Fibroblast of the aortic adventitia (primary cell): ENCODE measurements around the gene NUDT21. TPM values are rescaled to one million over a fixed set of nuclear protein-coding genes. Genes with fewer than 3 reads are reported as not detected.
"Not testable (repeated sequence)": the region's sequence is repeated elsewhere in the genome, so short reads cannot be mapped to it uniquely, and the experiment has no call there.

ENCODE experiments used
- DNase-seq: peaks from one replicate; pipeline ENCODE4 v3.0.0-alpha.2; 2010; ENCODE audit warnings: low read depth
- H3K4me3 ChIP-seq: 2 replicates; pipeline ENCODE4 v1.5.1; 2011; ENCODE audit warnings: low read depth, mild to moderate bottlenecking, control low read depth, low read length, moderate library complexity
- total RNA-seq: library from RNA; depleted of rRNA; stranded (reverse); fragments of >200 nt; gene quantifications from 2 replicates; pipeline ENCODE4 v1.2.3, GENCODE V29; 2012; ENCODE audit warnings: low replicate concordance
- TF ChIP-seq, protein P1 (sequence below): IDR thresholded peaks from 2 replicates; pipeline ENCODE4 v1.5.1; 2011; ENCODE audit warnings: mild to moderate bottlenecking, low read length, control low read depth, inconsistent platforms; ENCODE audit not compliant: insufficient read depth

NUDT21 gene
- 51.6 and 116 TPM in 2 replicates for total RNA-seq

DNA sequence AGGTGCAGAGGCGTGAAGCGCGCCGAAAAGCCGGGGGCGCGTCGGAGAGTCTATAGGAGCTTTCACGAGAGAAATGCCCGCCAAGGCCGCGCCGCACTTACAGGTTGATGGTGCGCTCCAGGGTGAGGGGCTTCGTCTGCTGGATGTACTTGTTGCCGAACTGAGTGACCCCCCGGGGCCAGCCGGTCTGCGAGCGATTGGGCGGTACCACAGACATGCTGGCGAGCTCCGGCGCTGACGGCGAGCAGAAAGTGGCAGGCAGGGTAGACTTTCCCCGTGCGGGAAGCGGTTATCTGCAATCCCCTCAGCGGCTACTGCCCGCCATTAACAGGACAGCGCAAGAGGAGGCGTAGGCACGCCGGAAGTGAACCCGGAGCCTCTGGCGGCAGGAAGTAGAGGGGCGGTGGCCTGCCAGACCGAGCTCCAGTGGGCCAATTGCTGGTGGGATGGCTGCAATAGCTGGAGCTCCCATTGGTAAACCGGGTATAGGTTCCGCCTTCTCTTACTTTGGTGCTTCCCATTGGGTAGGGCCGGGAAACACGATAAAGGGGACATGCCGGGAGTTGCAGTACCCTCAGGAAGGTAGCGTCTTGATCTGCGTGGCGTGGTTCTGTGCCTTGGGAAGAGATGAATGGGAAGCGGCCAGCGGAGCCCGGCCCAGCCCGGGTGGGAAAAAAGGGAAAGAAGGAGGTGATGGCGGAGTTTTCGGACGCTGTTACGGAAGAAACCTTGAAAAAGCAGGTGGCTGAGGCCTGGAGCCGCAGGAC lies at the start of gene NUDT21, which contains the start of gene OGFOD1:
Gene NUDT21 (minus strand): TSS at position 347 of the 767 bp plus-strand sequence. CDS start 130 bp downstream, at position 217.
Gene OGFOD1 (plus strand): TSS at position 569 of the 767 bp plus-strand sequence. CDS start 59 bp downstream, at position 628.
- peak; percentile 98 for DNase-seq
- H3K4me3 ChIP-seq: peak within 1 kb of the TSS; percentile 94
- TF ChIP-seq, protein P1, sequence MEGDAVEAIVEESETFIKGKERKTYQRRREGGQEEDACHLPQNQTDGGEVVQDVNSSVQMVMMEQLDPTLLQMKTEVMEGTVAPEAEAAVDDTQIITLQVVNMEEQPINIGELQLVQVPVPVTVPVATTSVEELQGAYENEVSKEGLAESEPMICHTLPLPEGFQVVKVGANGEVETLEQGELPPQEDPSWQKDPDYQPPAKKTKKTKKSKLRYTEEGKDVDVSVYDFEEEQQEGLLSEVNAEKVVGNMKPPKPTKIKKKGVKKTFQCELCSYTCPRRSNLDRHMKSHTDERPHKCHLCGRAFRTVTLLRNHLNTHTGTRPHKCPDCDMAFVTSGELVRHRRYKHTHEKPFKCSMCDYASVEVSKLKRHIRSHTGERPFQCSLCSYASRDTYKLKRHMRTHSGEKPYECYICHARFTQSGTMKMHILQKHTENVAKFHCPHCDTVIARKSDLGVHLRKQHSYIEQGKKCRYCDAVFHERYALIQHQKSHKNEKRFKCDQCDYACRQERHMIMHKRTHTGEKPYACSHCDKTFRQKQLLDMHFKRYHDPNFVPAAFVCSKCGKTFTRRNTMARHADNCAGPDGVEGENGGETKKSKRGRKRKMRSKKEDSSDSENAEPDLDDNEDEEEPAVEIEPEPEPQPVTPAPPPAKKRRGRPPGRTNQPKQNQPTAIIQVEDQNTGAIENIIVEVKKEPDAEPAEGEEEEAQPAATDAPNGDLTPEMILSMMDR: no peak

DNA sequence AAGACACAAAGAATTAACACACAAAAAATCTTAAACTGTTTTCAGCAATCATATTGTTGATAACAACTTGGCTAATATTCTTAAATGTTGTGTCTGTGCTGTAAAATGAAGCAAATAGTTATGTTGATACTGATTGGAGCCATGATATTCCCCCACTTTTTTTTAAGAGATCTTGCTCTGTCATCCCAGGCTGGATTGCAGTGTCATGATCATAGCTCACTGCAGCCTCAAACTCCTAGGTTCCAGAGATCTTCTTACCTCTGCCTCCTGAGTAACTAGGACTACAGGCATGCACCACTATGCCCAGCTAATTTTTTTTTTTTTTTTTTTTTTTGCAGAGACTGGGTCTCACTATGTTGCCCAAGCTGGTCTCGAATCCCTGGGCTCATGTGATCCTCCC lies 42.7 kb upstream of the NUDT21 start:
- H3K4me3 ChIP-seq: no peak overlapping the region
- TF ChIP-seq, protein P1: no peak
- DNase-seq: no peak

DNA sequence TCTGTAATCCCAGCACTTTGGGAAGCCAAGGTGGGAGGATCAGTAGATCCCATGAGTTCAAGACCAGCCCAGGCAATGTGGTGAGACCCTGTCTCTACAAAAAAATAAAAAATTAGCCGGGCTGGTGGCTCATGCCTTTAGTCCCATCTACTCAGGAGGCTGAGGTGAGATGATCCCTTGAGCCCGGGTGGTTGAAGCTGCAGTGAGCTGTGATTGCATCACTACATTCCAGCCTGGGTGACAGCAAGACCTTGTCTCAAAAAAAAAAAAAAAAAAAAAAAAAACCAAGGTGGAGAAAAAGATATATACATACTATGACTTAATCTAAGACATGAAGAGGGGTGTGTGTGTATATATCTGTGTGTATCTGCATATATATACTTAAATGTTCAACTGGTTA lies 42.0 kb upstream of the NUDT21 start:
- H3K4me3 ChIP-seq: no peak overlapping the region
- TF ChIP-seq, protein P1: no peak
- no peak for DNase-seq

DNA sequence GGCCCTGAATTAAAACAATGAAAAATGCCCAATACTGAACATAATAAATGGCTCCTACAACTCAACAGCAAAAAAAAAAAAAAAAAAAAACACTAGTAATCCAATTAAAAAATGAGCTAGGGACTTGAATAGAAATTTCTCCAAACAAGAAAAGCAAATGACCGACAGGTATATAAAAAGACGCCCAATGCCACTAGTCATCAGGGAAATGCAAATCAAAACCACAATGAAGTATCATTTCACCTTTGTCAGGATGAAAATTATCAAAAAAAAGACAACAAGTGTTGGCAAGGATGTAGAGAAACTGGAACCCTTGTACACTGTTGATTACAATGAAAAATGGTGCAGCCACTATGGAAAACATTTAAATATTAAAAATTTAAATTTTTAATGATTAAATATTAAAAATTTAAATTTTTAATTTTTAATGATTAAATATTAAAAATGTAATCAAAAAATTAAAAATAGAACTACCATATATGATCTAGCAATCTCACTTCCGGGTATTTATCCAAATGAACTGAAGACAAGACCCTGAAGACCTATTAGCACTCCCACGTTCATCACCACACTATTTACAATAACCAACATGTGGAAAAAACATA lies 40.6 kb upstream of the NUDT21 start:
- DNase-seq: no peak
- H3K4me3 ChIP-seq: no peak overlapping the region
- TF ChIP-seq, protein P1: no peak

DNA sequence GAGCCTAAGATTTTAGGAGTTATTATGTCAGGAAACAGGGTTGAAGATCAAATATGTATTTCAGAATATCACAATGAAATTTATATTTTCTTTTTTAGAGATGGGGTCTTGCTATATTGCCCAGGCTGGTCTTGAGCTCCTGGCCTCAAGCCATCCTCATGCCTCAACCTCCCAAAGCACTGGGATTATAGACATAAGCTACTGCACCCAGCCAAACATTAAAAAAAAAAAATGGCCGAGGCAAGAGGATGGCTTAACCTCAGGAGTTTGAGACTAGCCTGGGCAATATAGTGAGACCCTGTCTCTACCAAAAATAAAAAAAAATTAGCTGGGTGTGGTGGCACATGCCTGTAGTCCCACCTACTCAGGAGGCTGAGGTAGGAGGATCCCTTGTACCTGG lies 37.7 kb upstream of the NUDT21 start:
- not testable (repeated sequence) for DNase-seq, H3K4me3 ChIP-seq

DNA sequence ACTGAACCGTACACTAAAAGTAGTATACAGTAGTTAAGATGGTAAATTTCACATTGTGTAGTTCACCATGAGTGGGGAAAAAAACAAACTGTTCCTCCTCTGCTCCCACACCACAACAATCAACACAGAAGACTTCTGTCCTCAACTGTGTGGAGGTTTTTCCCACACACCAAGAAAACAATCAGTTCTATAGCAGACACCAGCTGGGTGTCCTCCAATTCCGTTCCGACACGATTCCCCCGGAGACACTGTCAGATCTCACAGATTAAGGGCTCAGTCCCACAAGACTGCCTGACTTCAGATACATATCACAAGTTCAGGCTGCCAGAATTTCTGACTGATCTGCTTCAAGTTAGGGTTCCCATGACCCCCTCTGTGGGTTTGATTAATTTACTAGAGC lies 36.9 kb upstream of the NUDT21 start:
- no peak for DNase-seq
- no peak overlapping the region for H3K4me3 ChIP-seq
- TF ChIP-seq, protein P1: no peak

DNA sequence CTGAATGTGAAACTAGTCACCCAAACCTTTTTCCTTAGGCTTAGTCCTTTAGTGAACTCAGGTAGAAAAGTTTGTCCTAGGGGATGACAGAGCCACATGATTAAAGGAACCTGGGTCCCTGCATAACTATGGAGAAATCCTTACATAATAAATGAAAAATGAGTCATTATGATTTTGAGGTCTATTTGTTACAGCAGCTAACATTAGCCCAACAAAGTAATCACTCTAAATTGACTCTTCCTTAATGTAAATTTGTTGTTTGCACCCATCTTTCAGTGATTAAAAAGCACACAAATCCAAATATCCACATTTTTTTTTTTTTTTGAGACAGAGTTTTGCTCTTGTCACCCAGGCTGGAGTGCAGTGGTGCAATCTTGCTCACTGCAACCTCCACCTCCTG lies 32.3 kb upstream of the NUDT21 start:
- no peak overlapping the region for H3K4me3 ChIP-seq
- DNase-seq: no peak
- TF ChIP-seq, protein P1: no peak
